Spleen (tissue), 11 donors: ENCODE results near the gene KIF6. TPM values are rescaled to one million over a fixed set of nuclear protein-coding genes. Genes with fewer than 3 reads are reported as not detected.

ENCODE experiments used
- DNase-seq: peaks from one replicate; pipeline ENCODE4 v3.0.0-alpha.2; 2020
- H3K27ac ChIP-seq, 8 donors: fragments of 200-600 bp; sonication (generic) in 7 of 8; 1 replicate in 4 of 8; 2 replicates in 4 of 8; pipeline versions ENCODE4 v1.5.0 to v1.8.0; 2016 to 2021; ENCODE audit warnings: inconsistent platforms in 4 of 8, mild to moderate bottlenecking in 4 of 8, moderate library complexity in 1 of 8
- H3K27me3 ChIP-seq, 7 donors: fragments of 200-600 bp; sonication (generic) in 6 of 7; replicated peaks in 1 of 7; 1 replicate in 4 of 7; 2 replicates in 3 of 7; pipeline versions ENCODE4 v1.5.0 to v1.8.0; 2016 to 2021; ENCODE audit warnings: inconsistent platforms in 3 of 7, mild to moderate bottlenecking in 1 of 7
- H3K36me3 ChIP-seq, 6 donors: fragments of 200-600 bp; sonication (generic) in 5 of 6; 1 replicate in 4 of 6; 2 replicates in 2 of 6; pipeline versions ENCODE4 v1.5.0 to v1.8.0; 2016 to 2021; ENCODE audit warnings: inconsistent platforms in 2 of 6
- H3K4me1 ChIP-seq, 6 donors: fragments of 200-600 bp; sonication (generic) in 5 of 6; 1 replicate in 3 of 6; 2 replicates in 3 of 6; pipeline versions ENCODE4 v1.5.0 to v1.8.0; 2016 to 2021; ENCODE audit warnings: inconsistent platforms in 3 of 6
- H3K4me3 ChIP-seq, 8 donors: fragments of 200-600 bp; sonication (generic) in 7 of 8; 1 replicate in 4 of 8; 2 replicates in 4 of 8; pipeline versions ENCODE4 v1.5.0 to v1.8.0; 2016 to 2021; ENCODE audit warnings: inconsistent platforms in 4 of 8, mild to moderate bottlenecking in 4 of 8, moderate library complexity in 2 of 8
- H3K9me3 ChIP-seq, 8 donors: fragments of 200-600 bp; sonication (generic) in 7 of 8; 1 replicate in 4 of 8; 2 replicates in 4 of 8; pipeline versions ENCODE4 v1.5.0 to v1.8.0; 2016 to 2021; ENCODE audit warnings: inconsistent platforms in 4 of 8
- CTCF ChIP-seq, 11 experiments: fragments of 200-600 bp in 7 of 11; fragments of 450-650 bp in 4 of 11; sonication (generic) in 4 of 11; IDR thresholded peaks in 8 of 11; conservative IDR thresholded peaks in 3 of 11; 1 replicate in 7 of 11; 2 replicates in 4 of 11; pipeline versions ENCODE4 v1.4.0 to v1.8.0; 2016 to 2021; ENCODE audit warnings: antibody characterized with exemption in 11 of 11, inconsistent platforms in 4 of 11, mild to moderate bottlenecking in 1 of 11
- POLR2A ChIP-seq, 3 donors: fragments of 450-650 bp; IDR thresholded peaks; one replicate each; pipeline ENCODE4 v1.5.1; 2017; ENCODE audit warnings: antibody characterized with exemption in 3 of 3, mild to moderate bottlenecking in 1 of 3
- POLR2AphosphoS5 ChIP-seq, 3 donors: sonication (generic); formaldehyde crosslinking; IDR thresholded peaks; one replicate each; pipeline ENCODE4 v1.5.1; 2017; ENCODE audit warnings: antibody characterized with exemption in 3 of 3
- WGBS, 5 donors: extraction: QIAGEN DNeasy Blood & Tissue Kit in 3 of 5; methylation state at CpG; one replicate each; pipeline versions ENCODE4 v1.1.5 to v1.1.7; 2013 to 2018; 5-methylcytosine and 5-hydroxymethylcytosine counted together
- intact Hi-C: fragments of 100-400 bp; cut with DNase I; formaldehyde crosslinking; loops from one replicate; pipeline ENCODE4 v1.15.0; 2023; ENCODE audit warnings: low total_unique reads
- polyA plus RNA-seq, 3 donors: library from polyadenylated mRNA; stranded (reverse); fragments of 200-250 nt; gene quantifications; one replicate each; pipeline ENCODE4 v1.2.1, GENCODE V29; 2013
- total RNA-seq, 7 donors: library from RNA; depleted of rRNA in 3 of 7; stranded (reverse); fragments of >200 nt in 3 of 7; fragmentation: NEBNext Ultra II Directional in 4 of 7; extraction: Animal tissue kit (Norgen Biotek cat#: 25700) in 4 of 7; gene quantifications; one replicate each; pipeline versions ENCODE4 v1.1.0 to v1.2.1, GENCODE V29; 2016 to 2021
- donor health status: healthy with polysubstance abuse.
- donor health status: DM: no; HTN: no; CAD: no; lungs with moderate emphysema.
- donor health status: DM: no; HTN: no; CAD: no.
- donor health status: Bipolar disorder and iron deficiency.
- donor health status: healthy.
- donor health status: DM: no; HTN: no; CAD: no.
- donor health status: DM: yes; HTN: yes; CAD: no.

Gene KIF6
- total and polyA plus RNA-seq, 10 donors, result 0.10 to 0.75 (median 0.24) TPM; not detected in 3

GRCh38 chr6:39499053-39499452 lies 226.2 kb downstream of the KIF6 start:
- TF ChIP-seq POLR2A (IDR thresholded peaks at IDR 0.05) (no peak), CTCF (IDR thresholded peaks at IDR 0.05 in 8 of 11, conservative IDR thresholded peaks at IDR 0.05 in 3 of 11) (no peak), POLR2AphosphoS5 (IDR thresholded peaks at IDR 0.05) (no peak)
- H3K4me1 ChIP-seq, result no peaks in the 10 kb centered on the region
- H3K9me3 ChIP-seq, result peaks cover 6 to 43% (median 35%) of the 10 kb centered on the region in 8 donors
- DNase-seq, result no peak
- intact Hi-C loops, result no loop called here
- no peak overlapping the region for H3K4me3 ChIP-seq
- no peak overlapping the region for H3K27ac ChIP-seq
- H3K27me3 ChIP-seq, result peaks cover 0 to 30% (median 0%) of the 10 kb centered on the region in 7 donors
- H3K36me3 ChIP-seq, result no peaks in the 10 kb centered on the region

GRCh38 chr6:39498096-39498495 lies 227.1 kb downstream of the KIF6 start:
- Histone ChIP-seq H3K27ac (no peak overlapping the region), H3K36me3 (no peaks in the 10 kb centered on the region), H3K27me3 (peaks cover 0 to 30% (median 0%) of the 10 kb centered on the region in 7 donors), H3K9me3 (peaks cover 6 to 34% (median 26%) of the 10 kb centered on the region in 8 donors), H3K4me3 (no peak overlapping the region), H3K4me1 (no peaks in the 10 kb centered on the region)
- DNase-seq, result no peak
- TF ChIP-seq CTCF (IDR thresholded peaks at IDR 0.05 in 8 of 11, conservative IDR thresholded peaks at IDR 0.05 in 3 of 11), result no peak
- no peak for TF ChIP-seq POLR2A (IDR thresholded peaks at IDR 0.05)
- TF ChIP-seq POLR2AphosphoS5 (IDR thresholded peaks at IDR 0.05), result no peak
- intact Hi-C loops, result no loop called here
- WGBS, 5 donors, result 72 to 92% (median 86%) methylated on average over 2 of the region's 2 CpGs

GRCh38 chr6:39496915-39497314 lies 228.3 kb downstream of the KIF6 start:
- Histone ChIP-seq H3K4me3 (no peak overlapping the region), H3K27me3 (peaks cover 0 to 30% (median 0%) of the 10 kb centered on the region in 7 donors), H3K4me1 (no peaks in the 10 kb centered on the region), H3K27ac (peak overlapping the region in 1 of 8 donors; percentile 31), H3K9me3 (peaks cover 0 to 22% (median 14%) of the 10 kb centered on the region in 8 donors), H3K36me3 (no peaks in the 10 kb centered on the region)
- TF ChIP-seq CTCF (IDR thresholded peaks at IDR 0.05 in 8 of 11, conservative IDR thresholded peaks at IDR 0.05 in 3 of 11) (no peak), POLR2A (IDR thresholded peaks at IDR 0.05) (no peak), POLR2AphosphoS5 (IDR thresholded peaks at IDR 0.05) (peak in 1 of 3 donors; percentile 23)
- no peak for DNase-seq
- intact Hi-C loops, result no loop called here
- 62 to 67% (median 63%) methylated on average over 6 of the region's 6 CpGs for WGBS, 5 donors

GRCh38 chr6:39496456-39496855 lies 228.8 kb downstream of the KIF6 start:
- TF ChIP-seq POLR2AphosphoS5 (IDR thresholded peaks at IDR 0.05), result no peak
- no peak for TF ChIP-seq CTCF (IDR thresholded peaks at IDR 0.05 in 8 of 11, conservative IDR thresholded peaks at IDR 0.05 in 3 of 11)
- no peak for TF ChIP-seq POLR2A (IDR thresholded peaks at IDR 0.05)
- 62 to 76% (median 66%) methylated on average over 2 of the region's 2 CpGs for WGBS, 5 donors
- DNase-seq, result no peak
- H3K9me3 ChIP-seq, result peaks cover 0 to 17% (median 9%) of the 10 kb centered on the region in 8 donors
- peak overlapping the region in 1 of 8 donors; percentile 31 for H3K27ac ChIP-seq
- H3K4me1 ChIP-seq, result no peaks in the 10 kb centered on the region
- H3K27me3 ChIP-seq, result peaks cover 0 to 30% (median 0%) of the 10 kb centered on the region in 7 donors
- intact Hi-C loops, result no loop called here
- no peaks in the 10 kb centered on the region for H3K36me3 ChIP-seq
- no peak overlapping the region for H3K4me3 ChIP-seq
